Natural killer cell (primary cell): ENCODE measurements around the gene RYR3. TPM values are rescaled to one million over a fixed set of nuclear protein-coding genes. Genes with fewer than 3 reads are reported as not detected.

Source experiments
- ATAC-seq, 3 donors: fragments of 150-1000 bp in 2 of 3; fragments of 200-7000 bp in 1 of 3; cut with Tn5 transposase; 1 replicate in 1 of 3; 2 replicates in 2 of 3; pipeline ENCODE4 v1.10.0; 2021; ENCODE audit warnings: mild to moderate bottlenecking in 2 of 3, moderate library complexity in 2 of 3
- DNase-seq, 2 donors: peaks; one replicate each; pipeline versions ENCODE4 v3.0.0 to v3.0.0-alpha.2; 2013 to 2021; ENCODE audit warnings: mixed read lengths in 1 of 2
- H3K27ac ChIP-seq: one replicate; pipeline ENCODE4 v1.5.1; 2013; ENCODE audit warnings: mild to moderate bottlenecking, low read length
- H3K27me3 ChIP-seq: one replicate; pipeline ENCODE4 v1.6.1; 2013; ENCODE audit warnings: low read length; ENCODE audit not compliant: control insufficient read depth, insufficient read depth
- H3K36me3 ChIP-seq: one replicate; pipeline ENCODE4 v1.6.1; 2013; ENCODE audit warnings: low read length; ENCODE audit not compliant: control insufficient read depth, insufficient read depth
- H3K4me1 ChIP-seq: one replicate; pipeline ENCODE4 v1.6.1; 2013; ENCODE audit warnings: low read length; ENCODE audit not compliant: control insufficient read depth, insufficient read depth
- H3K4me3 ChIP-seq: one replicate; pipeline ENCODE4 v1.5.1; 2013; ENCODE audit warnings: low read length
- H3K9me3 ChIP-seq: one replicate; pipeline ENCODE4 v1.6.1; 2013; ENCODE audit warnings: low read length; ENCODE audit not compliant: control insufficient read depth, insufficient read depth
- H3K27ac Mint-ChIP-seq, 2 donors: one replicate each; pipeline ENCODE4 v1.8.0; 2022; ENCODE audit warnings: mild to moderate bottlenecking in 2 of 2, mixed read lengths in 2 of 2, moderate library complexity in 1 of 2
- H3K27me3 Mint-ChIP-seq, 2 donors: one replicate each; pipeline ENCODE4 v1.8.0; 2022; ENCODE audit warnings: low read depth in 2 of 2, mixed read lengths in 2 of 2
- H3K36me3 Mint-ChIP-seq: one replicate; pipeline ENCODE4 v1.8.0; 2022; ENCODE audit warnings: mixed read lengths
- H3K4me1 Mint-ChIP-seq, 2 donors: one replicate each; pipeline ENCODE4 v1.8.0; 2022; ENCODE audit warnings: mixed read lengths in 2 of 2
- H3K4me3 Mint-ChIP-seq: one replicate; pipeline ENCODE4 v1.8.0; 2022; ENCODE audit warnings: mild to moderate bottlenecking, moderate library complexity, mixed read lengths
- H3K9me3 Mint-ChIP-seq, 2 donors: one replicate each; pipeline ENCODE4 v1.8.0; 2022; ENCODE audit warnings: mixed read lengths in 2 of 2
- WGBS: methylation state at CpG from one replicate; pipeline ENCODE4 v1.1.7; 2013; ENCODE audit warnings: missing lambda C conversion rate; ENCODE audit not compliant: insufficient coverage; 5-methylcytosine and 5-hydroxymethylcytosine counted together
- intact Hi-C: fragments of 100-400 bp; cut with micrococcal nuclease; formaldehyde crosslinking; loops from one replicate; pipeline ENCODE4 v1.14.2; 2022
- total RNA-seq, 4 donors: library from RNA; stranded (reverse); fragments of 120-200 nt in 1 of 4; gene quantifications; one replicate each; pipeline versions ENCODE4 v1.2.3 to v1.2.4, GENCODE V29; 2013 to 2022
- TF ChIP-seq, protein P1 (sequence below): fragments of 200-600 bp; IDR thresholded peaks from one replicate; pipeline ENCODE4 v1.8.0; 2022; ENCODE audit warnings: antibody characterized with exemption

The RYR3 gene
- total RNA-seq, 3 donors from 2014 or later (not counting 1 experiment from before 2014, with no cell fraction given): 0.09 to 6.2 TPM; not detected in 1

DNA sequence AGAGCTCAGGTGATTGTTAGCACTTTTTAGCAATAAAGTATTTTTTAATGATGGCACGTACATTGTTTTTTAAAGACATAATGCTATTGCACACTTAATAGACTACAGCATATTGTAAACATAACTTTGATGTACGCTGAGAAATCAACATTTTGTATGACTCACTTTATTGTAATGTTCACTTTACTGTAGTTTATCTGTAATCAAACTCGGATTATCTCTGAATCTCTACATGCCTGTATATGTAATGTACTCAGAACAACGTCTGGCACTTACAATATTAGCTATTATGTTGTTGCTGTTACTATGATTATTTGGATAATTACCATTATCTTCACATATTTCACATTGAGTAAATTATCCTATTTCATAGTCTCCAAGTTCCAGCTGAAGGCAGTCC lies 519.6 kb downstream of the RYR3 start:
- Mint-ChIP-seq H3K36me3 (no peaks in the 10 kb centered on the region), H3K9me3 (no peaks in the 10 kb centered on the region), H3K4me1 (no peaks in the 10 kb centered on the region), H3K27ac (no peak overlapping the region), H3K4me3 (no peak overlapping the region), H3K27me3 (peaks cover 0 to 12% of the 10 kb centered on the region in 2 donors)
- Histone ChIP-seq H3K4me3 (no peak overlapping the region), H3K27ac (no peak overlapping the region), H3K4me1 (no peaks in the 10 kb centered on the region), H3K9me3 (no peaks in the 10 kb centered on the region), H3K36me3 (no peaks in the 10 kb centered on the region), H3K27me3 (no peaks in the 10 kb centered on the region)
- DNase-seq (no peak), ATAC-seq (no peak)
- intact Hi-C loops: no loop called here
- TF ChIP-seq, protein P1, sequence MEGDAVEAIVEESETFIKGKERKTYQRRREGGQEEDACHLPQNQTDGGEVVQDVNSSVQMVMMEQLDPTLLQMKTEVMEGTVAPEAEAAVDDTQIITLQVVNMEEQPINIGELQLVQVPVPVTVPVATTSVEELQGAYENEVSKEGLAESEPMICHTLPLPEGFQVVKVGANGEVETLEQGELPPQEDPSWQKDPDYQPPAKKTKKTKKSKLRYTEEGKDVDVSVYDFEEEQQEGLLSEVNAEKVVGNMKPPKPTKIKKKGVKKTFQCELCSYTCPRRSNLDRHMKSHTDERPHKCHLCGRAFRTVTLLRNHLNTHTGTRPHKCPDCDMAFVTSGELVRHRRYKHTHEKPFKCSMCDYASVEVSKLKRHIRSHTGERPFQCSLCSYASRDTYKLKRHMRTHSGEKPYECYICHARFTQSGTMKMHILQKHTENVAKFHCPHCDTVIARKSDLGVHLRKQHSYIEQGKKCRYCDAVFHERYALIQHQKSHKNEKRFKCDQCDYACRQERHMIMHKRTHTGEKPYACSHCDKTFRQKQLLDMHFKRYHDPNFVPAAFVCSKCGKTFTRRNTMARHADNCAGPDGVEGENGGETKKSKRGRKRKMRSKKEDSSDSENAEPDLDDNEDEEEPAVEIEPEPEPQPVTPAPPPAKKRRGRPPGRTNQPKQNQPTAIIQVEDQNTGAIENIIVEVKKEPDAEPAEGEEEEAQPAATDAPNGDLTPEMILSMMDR: no peak
- no CpG with 5 or more reads among the region's 4 CpGs for WGBS

GRCh38 chr15:33831646-33832045 lies 520.9 kb downstream of the RYR3 start:
- Histone ChIP-seq H3K36me3 (no peaks in the 10 kb centered on the region), H3K4me3 (no peak overlapping the region), H3K4me1 (no peaks in the 10 kb centered on the region), H3K9me3 (no peaks in the 10 kb centered on the region), H3K27ac (no peak overlapping the region), H3K27me3 (no peaks in the 10 kb centered on the region)
- H3K4me3 Mint-ChIP-seq: no peak overlapping the region
- intact Hi-C loops: no loop called here
- no peak overlapping the region for H3K27ac Mint-ChIP-seq
- H3K9me3 Mint-ChIP-seq: no peaks in the 10 kb centered on the region
- TF ChIP-seq, protein P1: no peak
- H3K36me3 Mint-ChIP-seq: no peaks in the 10 kb centered on the region
- no peak for DNase-seq
- ATAC-seq: no peak
- WGBS: 93% methylated on average over 7 of the region's 7 CpGs
- H3K27me3 Mint-ChIP-seq: peaks cover 0 to 6% of the 10 kb centered on the region in 2 donors
- no peaks in the 10 kb centered on the region for H3K4me1 Mint-ChIP-seq

- H3K27ac ChIP-seq: no peak overlapping the region
- H3K4me1 Mint-ChIP-seq: no peaks in the 10 kb centered on the region
- H3K27ac Mint-ChIP-seq: no peak overlapping the region
- H3K4me3 Mint-ChIP-seq: no peak overlapping the region
- H3K9me3 ChIP-seq: no peaks in the 10 kb centered on the region
- DNase-seq (no peak), ATAC-seq (no peak)
- no peaks in the 10 kb centered on the region for H3K36me3 Mint-ChIP-seq
- intact Hi-C loops: no loop called here
- TF ChIP-seq, protein P1: no peak
- H3K36me3 ChIP-seq: no peaks in the 10 kb centered on the region
- peaks cover 4 to 13% of the 10 kb centered on the region in 2 donors for H3K27me3 Mint-ChIP-seq
- no peaks in the 10 kb centered on the region for H3K9me3 Mint-ChIP-seq
- WGBS: 61% methylated on average over 8 of the region's 9 CpGs
- H3K4me3 ChIP-seq: no peak overlapping the region
- H3K4me1 ChIP-seq: no peaks in the 10 kb centered on the region
- no peaks in the 10 kb centered on the region for H3K27me3 ChIP-seq
These were observed 524.4 kb downstream of the RYR3 start for GRCh38 chr15:33834892-33835743.
